Renal cortical epithelial cell (primary cell): ENCODE data around the gene TTYH3. TPM values are rescaled to one million over a fixed set of nuclear protein-coding genes. Genes with fewer than 3 reads are reported as not detected.

ENCODE experiments used
- DNase-seq: peaks from one replicate; pipeline ENCODE4 v3.0.0-alpha.2; 2011; ENCODE audit warnings: low read depth
- total RNA-seq: library from RNA; depleted of rRNA; stranded (reverse); fragments of >200 nt; gene quantifications from 2 replicates; pipeline ENCODE4 v1.2.3, GENCODE V29; 2014

TTYH3 gene
- total RNA-seq, 1 donor from 2014 or later: 163 TPM

DNA sequence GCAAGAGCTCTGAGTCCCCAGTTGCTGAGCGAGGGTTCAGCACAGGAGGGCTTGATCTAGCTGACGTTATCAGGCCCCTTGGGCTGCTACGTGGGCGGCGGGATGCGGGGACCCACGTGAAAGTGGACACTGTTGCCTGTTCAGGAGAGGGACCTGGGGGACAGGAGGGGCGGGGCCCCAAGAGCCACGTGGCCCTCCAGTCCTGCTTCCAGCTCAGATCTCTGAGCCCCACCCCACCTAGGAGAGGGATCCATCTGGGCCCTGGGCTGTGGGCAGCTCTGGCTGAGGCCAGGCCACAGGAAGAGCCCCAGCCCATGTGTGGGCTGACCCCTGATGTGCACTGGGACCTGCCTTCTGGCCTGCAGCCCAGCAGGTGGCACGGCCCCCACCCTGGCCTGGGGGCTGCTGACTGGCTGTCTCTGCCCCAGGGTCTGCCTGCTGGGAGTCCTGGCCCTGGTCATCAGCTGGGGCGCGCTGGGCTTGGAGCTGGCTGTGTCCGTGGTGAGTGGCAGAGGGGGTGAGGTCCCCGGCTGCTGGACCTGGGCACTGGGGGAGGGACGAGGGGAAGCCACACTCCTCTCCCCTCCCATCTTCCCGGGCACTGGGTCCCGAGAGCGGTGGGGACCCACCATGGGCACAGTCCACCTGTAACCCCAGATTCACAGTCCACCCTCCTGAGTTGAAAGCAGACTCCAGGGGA, 17.5 kb downstream of the TTYH3 start:
- no peak for DNase-seq

DNA sequence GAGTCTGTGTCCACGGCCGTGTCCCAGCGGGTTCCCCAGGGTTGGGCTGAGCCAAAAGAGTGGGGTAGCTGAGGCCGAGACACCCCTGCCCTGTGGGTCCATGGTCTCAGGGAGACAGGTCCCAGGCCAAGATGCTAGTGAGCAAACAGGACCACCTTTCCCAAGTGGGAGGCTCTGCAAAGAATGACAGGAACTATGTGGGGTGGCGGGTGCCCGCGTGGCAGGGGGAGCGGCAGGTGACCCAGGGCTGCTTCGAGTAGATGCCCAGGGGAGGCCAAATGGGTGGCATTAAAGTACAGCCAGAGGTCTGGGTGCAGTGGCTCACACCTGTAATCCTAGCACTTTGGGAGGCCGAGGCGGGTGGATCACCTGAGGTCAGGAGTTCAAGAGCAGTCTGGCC, 18.2 kb downstream of the TTYH3 start:
- no peak for DNase-seq

DNA sequence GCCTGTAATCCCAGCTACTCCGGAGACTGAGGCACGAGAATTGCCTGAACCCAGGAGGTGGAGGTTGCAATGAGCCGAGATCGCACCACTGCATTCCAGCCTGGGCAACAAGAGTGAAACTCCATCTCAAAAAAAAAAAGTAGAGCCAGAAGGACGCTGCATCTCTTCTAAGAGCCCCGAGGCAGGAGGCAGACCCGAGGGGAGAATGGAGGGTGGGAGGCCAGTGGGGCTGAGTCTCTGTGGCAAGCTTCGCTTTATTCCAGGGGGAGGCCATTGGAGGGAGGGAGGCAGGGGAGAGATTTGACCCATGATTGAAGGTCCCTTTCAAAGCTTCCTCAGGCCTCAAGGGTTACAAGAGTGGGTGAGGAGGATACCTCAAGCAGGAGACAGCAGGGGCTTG, 18.7 kb downstream of the TTYH3 start:
- no peak for DNase-seq

DNA sequence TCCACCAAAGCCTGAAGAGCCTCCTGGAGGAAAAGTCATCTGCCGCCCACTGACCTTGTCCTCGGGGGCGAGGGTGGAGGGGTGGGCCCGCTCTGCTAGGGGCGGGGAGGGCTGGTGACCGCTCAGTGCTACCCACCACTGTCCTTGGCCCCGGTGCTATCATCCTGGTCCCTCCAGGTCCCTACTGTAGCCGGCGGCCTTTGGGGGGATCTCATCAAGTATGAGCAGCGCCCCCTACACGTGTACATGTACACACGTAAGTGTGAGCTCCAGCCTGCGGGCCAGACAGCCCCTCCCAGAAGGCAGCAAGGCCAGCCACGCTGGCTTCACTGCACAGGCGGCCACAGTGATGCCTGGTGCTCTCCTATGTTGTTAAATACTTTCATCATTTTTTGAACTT, 19.6 kb downstream of the TTYH3 start:
- DNase-seq: no peak

GRCh38 chr7:2651847-2652735, 20.3 kb downstream of the TTYH3 start:
- DNase-seq: no peak

DNA sequence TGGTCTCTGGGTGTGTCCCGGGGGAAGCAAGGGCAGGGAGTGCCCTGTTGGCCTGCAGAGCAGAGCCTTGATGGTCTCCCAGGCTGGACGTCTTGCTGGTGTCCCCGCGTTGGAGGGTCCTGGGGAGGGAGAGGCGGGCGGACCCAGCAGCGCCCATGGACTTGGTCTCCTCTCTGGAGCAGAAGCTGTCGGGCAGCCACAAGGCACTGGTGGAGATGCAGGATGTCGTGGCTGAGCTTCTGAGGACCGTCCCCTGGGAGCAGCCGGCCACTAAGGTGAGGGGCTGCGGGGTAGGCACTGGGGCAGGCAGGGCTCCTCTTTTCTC, 20.9 kb downstream of the TTYH3 start:
- no peak for DNase-seq

- DNase-seq: no peak
Observed at GRCh38 chr7:2654059-2654458, 22.3 kb downstream of the TTYH3 start.

GRCh38 chr7:2655870-2656614, 24.3 kb downstream of the TTYH3 start:
- no peak for DNase-seq

- DNase-seq: no peak
Observed at GRCh38 chr7:2657208-2657607, 25.4 kb downstream of the TTYH3 start.

GRCh38 chr7:2657920-2658671, 26.3 kb downstream of the TTYH3 start:
- DNase-seq: no peak

DNA sequence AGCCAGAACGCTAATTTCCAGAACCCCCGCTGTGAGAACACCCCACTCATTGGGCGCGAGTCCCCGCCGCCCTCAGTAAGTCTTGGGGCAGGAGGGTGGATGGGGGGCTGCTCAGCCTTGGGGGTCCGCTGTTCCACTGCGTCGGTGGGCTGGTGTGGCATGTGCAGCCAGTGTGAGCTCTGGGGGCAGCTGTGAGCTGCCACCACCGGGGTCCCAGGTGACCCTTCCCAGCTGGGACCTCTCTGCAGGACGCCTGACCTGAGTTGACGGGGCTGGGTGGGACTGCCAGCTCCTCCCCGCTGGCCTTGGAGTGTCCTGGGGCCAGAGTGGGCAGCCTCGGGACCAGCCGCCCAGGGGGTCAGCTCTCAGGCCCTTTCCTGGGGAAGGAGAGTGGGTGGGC, 27.2 kb downstream of the TTYH3 start:
- no peak for DNase-seq

DNA sequence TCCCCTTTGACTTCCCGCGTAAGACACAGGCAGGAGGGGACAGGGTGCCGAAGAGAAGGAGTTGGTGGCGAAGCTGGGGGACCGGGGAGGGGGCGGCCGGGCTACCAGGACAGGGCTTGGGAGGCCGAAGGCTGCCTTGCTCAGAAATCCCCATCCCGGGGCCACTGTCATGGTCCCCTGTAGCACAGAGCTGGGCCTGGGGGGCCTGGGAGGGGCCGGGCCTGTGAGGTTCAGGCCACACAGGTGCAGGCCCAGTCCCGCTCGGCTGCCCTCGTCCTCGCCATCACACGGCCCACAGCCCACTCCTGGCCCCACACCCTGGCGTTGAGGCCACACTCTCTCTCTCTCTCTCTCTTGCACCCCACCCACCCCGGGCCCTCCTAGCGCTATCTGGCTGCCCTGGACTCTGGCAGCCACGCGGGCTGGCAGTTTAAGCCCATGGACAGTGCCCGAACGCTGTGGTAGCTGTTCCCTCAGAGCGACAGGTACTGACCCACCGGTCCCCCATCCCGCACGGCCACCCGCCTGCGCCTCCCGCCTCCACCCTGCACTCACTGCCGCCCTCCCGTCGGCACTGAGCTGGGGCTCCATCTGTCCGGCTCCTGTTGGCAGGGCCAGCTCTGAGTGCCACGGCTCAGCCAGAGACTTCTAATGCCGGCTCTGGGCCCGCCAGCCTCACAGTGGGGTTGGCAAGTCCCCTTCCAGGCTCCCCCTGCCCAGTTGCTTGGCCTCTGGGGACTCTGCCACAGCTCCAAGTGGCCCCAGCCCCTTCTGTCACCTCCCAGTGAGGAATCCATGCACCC, 28.0 kb downstream of the TTYH3 start:
- no peak for DNase-seq

- DNase-seq: no peak
Observed at GRCh38 chr7:2660359-2661095, 28.7 kb downstream of the TTYH3 start.

DNA sequence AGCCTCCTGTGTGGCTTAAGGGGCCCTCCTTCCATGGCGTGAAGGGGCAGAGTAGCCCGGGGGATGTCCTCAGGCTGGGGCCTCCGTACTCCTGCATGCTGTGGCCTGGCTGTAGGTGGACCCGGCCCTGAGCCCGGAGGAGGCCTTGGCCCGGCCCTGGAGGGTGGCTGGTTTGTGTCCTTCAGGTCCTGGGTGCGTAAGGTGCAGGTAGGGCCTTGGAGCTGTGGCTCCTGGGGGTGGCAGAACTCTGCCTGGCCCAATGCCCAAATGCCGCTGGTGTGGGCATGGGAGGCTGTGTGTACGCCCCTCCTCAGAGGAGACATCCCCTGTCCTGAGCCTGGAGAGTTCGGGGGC, 29.3 kb downstream of the TTYH3 start:
- no peak for DNase-seq

DNA sequence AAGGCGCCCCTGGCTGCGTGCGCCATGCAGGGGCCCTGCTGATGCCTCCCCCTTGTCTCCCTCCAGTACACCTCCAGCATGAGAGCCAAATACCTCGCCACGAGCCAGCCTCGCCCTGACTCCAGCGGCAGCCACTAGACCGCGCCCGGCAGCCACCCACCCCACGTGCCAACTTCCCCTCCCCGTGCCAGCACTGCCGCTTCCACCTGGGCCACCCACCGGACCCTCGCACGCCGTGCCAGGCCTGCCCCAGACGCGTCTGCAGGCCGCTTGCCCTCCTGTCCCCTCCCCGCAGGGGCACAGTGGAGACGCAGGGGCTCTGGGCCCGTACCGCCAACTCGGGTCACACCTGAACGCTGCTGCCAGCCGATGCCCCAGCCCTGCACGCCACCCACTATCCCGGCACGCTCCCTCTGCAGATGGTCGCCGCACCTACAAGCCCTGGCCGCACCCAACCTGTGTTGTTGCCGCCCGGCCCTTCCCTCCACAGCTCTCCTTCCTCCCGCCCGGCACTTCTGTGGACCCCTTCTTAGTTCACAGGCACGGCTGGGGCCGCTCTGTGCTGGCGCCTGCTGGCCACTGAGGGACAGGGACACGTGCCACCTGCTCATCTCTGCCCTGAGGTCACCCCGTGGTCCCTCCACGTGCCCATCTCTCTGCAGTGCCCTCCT, 30.0 kb downstream of the TTYH3 start:
- DNase-seq: no peak

GRCh38 chr7:2662273-2663120, 30.7 kb downstream of the TTYH3 start:
- DNase-seq: no peak

DNA sequence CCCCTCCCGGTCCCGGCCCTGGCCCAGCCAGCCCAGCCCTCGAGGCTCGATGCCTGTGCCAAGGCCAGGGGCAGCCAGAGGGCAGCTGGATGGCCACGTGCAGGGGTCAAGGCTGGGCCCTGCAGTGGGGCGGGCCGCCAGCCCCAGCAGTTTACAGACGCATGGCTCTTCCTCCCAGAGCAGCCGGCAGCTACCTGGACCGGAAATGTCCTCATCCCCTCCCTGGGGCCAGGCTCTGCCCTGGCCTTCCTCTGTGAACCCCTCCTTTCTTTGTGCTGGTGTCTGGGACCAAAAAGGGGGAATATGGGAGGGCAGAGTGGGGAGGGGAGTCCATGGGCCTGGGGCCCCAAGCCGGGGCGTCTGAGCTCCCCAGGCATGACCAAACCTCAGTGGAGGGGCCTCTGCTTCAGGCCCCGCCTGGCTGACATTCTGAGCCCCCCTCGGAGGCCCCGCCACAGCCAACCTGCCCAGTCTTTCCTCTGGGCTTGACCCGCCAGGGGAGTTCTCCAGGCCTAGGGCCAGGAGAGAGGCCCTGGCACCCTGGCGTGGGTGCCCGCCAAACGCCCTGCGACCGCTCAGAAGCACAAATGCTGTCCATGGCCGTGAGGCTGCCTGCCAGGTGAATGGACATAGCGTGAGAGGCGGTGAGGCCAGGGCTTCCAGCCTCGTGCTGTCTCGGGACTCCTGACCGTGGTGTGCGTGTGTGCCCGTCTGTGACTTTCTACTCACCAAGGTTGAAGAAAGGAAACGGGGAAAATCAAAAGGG, 31.5 kb downstream of the TTYH3 start:
- no peak for DNase-seq

DNA sequence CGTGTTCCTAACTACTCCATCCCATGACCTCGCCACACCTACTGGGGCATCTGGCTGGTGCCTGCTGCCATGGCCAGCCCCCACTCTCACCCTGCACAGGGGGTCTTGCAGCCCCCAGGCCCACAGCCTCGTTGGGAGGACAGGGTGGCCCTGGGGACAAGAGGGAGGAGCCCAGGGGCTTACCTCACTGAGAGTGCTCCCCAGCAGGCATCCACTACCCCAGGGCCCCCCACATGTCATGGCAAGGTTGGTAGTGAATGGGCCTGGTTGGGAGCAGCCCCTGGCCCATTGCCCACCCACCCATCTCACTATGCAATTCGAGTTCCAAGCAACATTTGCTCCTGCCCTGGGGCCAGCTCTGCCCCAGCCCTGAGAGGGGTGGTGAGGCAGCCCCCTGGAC, 32.2 kb downstream of the TTYH3 start:
- DNase-seq: no peak
